C4-2B (cell line): ENCODE results near the gene LRP3.
"Not testable (repeated sequence)": the region's sequence is repeated elsewhere in the genome, so short reads cannot be mapped to it uniquely, and the experiment has no call there.

ENCODE experiments used
- ZFX ChIP-seq: fragments of 450-650 bp; IDR thresholded peaks from 2 replicates; pipeline ENCODE4 v1.6.1; 2017
- TF ChIP-seq, protein P1 (sequence below): fragments of 450-650 bp; conservative IDR thresholded peaks from 2 replicates; pipeline ENCODE4 v1.5.1; 2017; ENCODE audit warnings: mild to moderate bottlenecking

DNA sequence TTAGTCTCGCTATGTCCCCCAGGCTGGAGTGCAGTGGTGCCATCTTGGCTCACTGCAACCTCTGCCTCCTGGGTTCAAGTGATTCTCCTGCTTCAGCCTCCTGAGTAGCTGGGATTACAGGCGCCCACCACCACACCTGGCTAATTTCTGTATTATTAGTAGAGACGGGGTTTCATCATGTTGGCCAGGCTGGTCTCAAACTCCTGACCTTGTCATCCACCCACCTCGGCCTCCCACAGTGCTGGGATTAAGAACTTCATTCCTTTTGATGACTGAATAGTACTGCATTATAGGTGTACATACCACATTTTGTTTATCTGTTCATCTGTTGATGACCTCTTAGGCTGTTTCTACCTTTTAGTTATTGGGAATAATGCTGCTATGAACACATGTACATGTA lies 41.5 kb upstream of the LRP3 start:
- TF ChIP-seq, protein P1, sequence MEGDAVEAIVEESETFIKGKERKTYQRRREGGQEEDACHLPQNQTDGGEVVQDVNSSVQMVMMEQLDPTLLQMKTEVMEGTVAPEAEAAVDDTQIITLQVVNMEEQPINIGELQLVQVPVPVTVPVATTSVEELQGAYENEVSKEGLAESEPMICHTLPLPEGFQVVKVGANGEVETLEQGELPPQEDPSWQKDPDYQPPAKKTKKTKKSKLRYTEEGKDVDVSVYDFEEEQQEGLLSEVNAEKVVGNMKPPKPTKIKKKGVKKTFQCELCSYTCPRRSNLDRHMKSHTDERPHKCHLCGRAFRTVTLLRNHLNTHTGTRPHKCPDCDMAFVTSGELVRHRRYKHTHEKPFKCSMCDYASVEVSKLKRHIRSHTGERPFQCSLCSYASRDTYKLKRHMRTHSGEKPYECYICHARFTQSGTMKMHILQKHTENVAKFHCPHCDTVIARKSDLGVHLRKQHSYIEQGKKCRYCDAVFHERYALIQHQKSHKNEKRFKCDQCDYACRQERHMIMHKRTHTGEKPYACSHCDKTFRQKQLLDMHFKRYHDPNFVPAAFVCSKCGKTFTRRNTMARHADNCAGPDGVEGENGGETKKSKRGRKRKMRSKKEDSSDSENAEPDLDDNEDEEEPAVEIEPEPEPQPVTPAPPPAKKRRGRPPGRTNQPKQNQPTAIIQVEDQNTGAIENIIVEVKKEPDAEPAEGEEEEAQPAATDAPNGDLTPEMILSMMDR, result not testable (repeated sequence)
- not testable (repeated sequence) for TF ChIP-seq ZFX
